GM19397 (cell line): ENCODE data around the gene PAM.
"Not testable (repeated sequence)": the region's sequence is repeated elsewhere in the genome, so short reads cannot be mapped to it uniquely, and the experiment has no call there.

Source experiments
- ATAC-seq: cut with Tn5 transposase; IDR thresholded peaks from one replicate; pipeline ENCODE4 v1.9.1; 2021; ENCODE audit warnings: mild to moderate bottlenecking, moderate library complexity; ENCODE audit not compliant: unreplicated experiment

PAM gene

DNA sequence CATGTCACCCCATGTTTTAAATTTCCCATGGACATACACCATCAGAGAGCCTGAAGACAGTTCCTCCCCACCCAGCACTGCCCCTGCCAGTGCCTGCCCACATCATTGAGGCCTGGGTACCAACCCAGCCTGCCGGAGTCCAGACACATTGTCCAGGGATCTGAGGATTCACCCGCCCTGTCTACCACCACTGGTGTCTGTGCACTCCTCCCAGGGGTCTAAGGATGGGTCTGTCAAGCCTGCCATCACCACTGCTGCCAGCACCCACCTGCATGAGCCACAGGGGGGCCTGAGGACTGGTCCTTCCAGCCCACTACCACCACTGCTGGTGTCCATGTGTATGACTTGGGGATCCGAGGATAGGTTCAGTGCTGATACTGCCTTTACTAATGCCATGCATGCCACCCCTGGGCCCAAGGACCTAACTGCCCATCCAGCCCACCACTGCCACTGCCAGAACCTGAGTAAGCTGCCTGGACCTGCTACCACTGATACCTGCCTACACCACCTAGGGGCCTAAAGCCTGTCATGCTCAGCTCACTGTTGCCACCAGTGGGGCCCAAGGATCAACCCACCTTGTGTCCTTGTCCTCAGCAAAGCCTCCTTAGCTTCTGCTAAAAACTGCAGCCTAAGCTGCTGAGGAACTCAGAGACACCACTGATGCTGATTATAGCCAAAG lies 227.0 kb downstream of the PAM start:
- no peak for ATAC-seq

DNA sequence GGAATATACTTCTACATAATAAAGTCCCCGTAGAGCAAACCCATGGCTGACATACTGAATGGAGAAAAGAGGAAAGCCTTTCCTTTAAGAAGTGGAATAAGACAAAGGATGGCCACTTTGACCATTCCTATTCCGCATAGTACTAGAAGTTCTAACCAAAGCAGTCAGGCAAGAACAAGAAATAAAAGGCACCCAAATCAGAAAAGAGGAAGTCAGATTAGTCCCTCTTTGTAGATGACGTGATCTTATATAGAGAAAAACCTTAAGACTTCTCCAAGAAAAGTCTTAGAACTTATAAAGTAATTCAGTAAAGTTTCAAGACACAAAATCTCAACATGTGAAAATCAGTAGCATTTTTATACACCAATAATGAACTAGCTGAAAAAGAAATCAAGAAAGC lies 231.0 kb downstream of the PAM start:
- ATAC-seq, result no peak

DNA sequence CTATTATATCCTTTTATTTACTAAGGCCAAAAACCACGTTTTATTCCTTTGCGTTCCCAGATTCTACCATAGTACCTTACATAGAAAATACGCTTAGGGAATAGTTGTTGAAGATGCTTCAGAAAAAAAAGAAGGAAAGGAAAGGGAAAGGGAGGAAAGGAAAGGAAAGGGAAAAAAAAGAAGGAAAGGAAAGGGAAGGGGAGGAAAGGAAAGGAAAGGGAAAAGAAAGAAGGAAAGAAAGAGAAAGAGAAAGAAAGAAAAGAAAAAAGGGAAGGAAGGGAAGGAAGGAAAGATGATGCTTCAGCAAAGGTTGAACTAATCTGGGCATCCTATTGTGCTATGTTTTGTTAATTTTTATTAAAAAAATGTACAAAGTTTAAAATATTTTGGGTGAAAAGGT lies 233.4 kb downstream of the PAM start:
- no peak for ATAC-seq

DNA sequence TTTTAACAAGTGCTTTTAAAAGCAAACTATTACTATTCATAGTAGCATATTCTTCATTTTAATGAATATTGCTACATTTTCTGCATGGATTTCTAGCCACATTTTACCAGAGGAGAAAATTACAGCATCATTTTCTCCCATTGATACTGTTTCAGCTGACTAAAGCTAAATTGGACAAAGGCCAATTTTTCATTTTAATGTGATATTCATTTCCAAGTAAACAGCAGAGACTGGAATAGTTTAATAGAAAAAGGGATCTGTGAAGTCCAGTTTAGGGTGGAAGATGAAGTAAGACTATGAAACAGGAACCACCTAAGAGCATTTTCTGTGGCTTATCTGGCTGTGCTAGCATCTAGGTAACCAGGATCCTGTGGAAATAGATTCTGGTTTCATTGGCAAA lies 236.7 kb downstream of the PAM start:
- no peak for ATAC-seq

DNA sequence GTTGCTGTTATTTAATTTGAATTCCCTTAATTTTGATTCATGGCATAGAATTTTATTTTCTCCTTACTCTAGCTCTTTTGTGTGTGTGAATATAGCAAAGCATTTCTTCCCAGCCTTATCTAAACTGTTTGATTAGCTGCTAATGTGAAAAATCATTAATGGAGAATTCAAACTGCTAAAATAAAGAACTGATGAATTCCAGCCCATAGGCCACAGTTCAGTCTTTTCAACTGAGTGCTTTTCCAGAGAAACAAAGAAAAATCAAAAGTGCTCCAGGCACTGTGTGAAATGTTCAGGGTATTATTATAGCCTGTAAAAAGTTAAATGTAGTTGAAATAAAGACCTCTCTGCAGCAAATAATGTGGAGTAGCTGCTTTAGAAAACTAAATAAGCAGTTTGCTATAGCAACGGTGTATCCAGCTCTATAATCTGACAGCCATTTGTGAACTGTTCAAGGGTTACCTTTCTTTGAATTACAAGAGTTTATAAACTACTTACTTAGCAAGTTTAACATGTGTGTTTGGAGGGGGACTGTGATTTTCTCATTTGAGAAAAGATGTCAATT lies 241.0 kb downstream of the PAM start:
- ATAC-seq, result no peak

DNA sequence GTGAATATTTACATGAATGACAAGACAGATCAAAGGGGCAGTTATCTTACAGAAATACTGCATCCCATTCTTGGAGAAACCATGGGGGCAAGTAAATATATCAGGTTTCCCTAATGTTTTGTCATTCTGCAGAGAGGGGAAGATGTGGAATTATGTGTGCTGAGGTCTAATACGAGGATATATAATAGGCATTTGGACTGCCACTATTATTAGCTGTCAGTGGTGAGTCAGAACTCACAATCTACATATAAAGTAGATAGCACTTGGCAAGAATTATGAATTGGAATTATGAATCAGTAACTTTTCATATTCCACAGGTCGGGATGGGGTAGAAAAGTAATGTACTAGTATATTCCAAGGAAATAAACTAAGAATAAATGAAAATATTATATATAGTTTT lies 243.1 kb downstream of the PAM start:
- no peak for ATAC-seq

DNA sequence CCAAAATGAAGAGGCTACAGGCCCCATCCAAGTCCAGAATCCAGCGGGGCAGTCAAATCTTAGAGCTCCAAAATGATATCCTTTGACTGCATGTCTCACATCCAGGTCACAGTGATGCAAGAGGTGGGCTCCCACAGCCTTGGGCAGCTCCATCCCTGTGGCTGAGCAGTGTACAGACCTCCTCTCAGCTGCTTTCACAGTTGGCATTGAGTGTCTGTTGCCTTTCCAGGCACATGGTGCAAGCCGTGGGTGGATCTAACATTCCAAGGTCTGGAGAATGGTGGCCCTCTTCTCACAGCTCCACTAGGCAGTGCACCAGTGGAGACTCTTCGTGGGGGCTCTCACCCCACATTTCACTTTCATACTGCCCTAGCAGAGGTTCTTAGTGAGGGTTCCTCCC lies 244.1 kb downstream of the PAM start:
- no peak for ATAC-seq

DNA sequence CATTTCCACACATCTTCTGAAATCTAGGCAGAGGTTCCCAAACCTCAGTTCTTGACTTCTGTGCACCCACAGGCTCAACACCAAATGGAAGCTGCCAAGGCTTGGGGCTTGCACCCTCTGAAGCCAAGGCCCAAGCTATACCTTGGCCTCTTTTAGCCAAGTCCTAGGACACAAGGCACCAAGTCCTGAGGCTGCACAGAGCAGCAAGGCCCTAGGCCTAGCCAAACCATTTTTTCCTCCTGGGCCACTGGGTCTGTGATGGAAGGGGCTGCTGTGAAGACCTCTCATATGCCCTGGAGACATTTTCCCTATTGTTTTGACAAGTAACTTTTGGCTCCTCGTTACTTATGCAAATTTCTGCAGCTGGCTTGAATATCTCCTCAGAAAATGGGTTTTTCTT lies 244.5 kb downstream of the PAM start:
- not testable (repeated sequence) for ATAC-seq

DNA sequence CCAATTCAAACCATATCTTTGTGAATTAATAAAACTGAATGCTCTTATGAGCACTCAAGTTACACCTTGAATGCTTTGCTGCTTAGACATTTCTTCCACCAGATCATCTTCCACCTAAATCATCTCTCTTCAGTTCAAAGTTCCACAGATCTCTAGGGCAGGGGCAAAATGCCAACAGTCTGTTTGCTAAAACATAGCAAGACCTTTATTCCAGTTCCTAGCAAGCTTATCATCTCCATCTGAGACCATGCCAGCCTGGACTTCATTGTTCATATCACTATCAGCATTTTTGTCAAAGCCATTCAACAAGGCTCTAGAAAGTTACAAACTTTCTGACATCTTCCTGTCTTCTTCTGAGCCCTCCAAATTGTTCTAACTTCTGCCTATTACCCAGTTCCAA lies 245.0 kb downstream of the PAM start:
- ATAC-seq, result no peak

DNA sequence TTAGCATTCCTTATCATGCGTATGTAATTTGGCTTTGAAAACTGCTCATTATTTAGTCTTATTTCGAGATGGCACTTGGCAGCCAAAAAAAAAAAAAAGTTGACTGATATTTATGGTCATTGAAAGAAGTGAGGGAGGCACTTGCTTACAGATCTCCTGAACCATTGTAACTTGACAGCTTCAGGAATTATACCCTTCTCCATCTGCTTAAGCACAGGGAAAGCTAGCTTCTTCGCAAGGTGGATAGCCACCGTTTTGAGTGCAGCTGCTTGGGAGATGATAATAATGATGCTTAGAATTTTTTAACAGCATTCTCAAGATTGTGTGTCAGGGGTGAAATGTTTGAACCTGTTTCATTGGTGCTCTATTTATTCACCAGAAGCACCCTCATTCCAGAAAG lies 248.8 kb downstream of the PAM start:
- no peak for ATAC-seq

DNA sequence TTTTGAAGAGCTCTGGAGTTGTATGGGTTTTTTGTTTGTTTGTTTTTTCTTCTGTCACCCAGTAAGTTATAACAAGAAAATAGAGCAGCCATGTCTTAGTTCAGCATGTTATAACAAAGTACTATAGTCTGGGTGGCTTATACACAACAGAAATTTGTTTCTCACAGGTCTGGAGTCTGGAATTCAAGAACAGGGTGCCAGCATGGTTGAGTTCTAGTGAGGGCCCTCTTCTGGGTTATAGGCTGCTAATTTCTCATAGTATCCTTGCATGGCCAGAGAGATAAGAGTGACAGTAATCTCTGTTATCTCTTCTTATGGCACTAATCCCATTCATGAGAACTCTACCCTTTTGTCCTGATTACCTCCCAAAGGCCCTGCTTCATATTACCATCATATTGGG lies 250.2 kb downstream of the PAM start:
- no peak for ATAC-seq

DNA sequence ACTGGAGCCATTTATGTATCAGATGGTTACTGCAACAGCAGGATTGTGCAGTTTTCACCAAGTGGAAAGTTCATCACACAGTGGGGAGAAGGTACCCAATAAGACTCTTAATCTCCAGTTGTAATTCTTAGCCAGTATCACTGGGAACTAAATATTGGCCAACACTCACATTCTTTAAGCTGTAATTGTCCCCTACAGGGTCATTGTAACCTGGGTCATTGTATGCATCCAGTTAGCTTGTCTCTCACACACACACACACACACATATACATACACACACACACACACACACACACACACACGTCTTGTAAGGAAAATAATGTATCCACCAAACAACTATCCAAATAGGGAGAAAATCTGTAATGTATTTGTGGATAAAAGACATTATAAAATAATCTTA lies 251.8 kb downstream of the PAM start:
- ATAC-seq, result no peak

DNA sequence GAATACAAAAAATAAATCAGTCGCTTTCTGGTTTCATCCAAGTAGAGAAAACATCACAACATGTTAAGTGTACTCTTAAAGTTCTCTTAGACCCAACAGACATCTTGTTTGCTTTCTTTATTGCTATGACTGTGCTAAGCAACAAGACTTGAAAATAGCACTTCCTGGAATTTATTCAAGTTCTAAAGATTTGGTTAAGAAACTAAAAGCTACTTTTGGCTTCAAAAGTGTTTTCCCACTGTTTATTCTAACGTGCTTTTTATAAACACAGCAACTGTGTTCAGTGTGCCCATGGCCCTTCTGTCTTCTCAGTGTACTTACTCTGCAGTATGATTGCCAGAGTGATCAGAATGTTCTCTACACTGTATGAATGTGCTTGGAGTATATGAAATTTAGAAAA lies 255.1 kb downstream of the PAM start:
- no peak for ATAC-seq

DNA sequence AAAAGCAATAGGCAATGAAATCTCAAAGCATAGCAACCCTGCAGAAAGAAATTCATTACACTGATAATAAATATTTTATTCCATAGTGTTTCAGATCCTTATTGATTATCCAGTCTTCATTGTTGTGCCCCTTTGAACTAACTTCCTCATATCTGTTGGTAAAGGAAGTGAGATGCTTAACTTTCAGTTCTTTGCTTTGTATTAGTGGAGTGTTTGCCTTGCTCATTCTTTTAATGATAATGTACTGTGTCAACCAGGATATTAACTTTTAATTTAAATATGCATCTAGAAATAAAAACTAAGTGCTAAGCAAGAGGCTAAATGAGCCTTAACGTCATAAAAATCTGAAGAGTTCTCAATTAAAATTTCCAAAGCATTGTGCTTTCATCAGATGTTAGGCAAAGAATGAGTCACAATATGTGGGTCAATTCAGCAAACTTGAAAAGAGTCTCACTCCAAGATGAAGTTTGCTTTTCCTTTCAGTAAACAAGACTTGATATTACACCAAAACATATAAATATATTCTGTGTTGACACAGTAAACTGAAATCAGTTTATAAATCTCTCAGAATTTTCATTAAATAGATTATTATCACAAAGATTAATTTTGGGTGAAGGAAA lies 258.9 kb downstream of the PAM start:
- no peak for ATAC-seq

DNA sequence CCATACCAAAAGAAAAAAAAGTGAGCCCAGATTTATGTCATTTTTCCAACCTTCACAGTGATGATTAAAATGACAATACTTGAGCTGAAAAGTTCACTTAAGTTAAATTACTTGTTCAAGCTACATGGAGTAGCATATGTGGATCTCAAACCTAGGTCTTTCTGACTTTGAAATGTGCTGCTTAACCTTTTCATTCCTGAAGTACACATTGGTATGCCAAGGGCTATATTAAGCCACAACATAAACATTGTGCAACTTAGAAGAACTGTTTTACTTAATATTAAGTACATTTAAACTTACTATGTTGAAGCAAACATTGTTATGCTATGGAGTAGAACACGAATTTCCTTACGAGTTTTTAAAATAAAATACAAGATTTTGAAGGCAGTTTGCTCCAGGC lies 259.9 kb downstream of the PAM start:
- no peak for ATAC-seq

DNA sequence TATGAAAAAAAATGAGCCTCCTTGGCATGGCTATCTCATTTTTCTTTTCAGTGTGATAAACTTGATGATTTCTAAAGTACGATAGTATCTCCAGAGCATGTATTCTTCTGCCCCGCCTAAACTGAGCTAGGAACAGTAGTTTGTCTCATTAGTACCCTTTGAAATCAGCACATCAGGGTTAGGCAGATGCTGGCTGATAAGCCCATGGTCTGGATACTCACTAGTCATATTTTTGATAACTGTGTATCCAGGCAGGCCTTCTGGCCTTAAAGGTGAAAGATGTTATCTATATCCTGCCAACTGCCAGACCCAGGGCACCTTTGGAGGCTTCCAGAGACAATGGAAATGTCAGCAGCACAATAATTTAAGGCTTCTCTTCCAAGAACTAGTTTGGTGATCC lies 261.1 kb downstream of the PAM start:
- no peak for ATAC-seq

DNA sequence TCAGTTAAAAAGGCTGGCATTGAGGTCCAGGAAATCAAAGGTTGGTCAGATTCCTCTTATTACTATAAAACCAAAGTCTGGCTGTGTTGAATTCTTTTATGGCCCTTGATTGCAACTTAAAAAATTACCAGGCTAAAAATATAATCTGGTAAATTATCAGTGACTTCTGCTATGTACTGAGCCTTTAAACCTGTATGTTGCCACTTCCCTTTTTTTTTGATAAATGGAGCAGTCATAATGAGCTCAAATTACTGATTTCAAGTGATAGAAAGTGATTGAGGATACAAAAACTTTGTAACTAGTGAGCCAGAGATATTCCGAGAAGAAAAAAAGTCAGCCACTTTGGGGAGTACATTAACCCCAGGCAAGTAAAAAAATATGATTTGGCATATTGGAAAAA lies 264.7 kb downstream of the PAM start:
- ATAC-seq, result no peak

DNA sequence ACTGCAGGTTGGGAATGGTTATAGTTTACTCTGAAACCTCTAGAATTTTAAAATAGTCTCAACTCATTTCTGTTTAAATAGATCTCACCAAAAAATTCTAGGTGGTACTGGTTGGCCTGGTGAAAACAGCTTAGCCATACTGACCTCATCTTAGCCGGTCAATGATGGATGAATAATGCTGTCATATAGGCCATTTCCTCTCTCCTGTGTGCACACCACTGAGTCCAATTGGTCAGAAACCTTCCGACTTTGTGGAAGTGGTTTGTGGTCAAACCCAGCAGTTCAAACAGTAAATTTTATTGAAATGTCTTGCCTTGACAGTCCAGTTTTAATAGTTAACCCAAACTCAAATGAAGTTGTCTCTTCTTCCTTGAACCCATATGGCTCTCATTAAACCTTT lies 266.2 kb downstream of the PAM start:
- peak; percentile 96 for ATAC-seq

DNA sequence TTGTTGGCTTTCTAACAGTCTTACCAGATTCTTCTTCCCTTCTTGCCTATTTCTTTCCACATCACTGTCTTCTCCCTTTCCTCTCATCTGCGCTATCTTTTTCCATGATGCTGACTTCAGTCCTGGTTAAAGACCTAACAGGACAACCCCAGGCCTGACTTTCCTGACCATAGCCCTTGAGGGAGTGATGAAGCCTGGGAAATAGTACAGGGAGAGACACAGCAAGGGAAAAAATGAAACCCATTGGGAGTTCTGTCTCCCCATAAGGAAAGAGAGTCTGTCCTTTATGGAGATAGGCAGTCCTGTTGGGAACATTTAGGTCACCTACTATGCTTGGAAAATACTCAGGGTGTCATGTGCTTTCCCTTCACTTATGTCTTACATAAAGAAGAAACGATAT lies 272.2 kb downstream of the PAM start:
- ATAC-seq, result no peak

DNA sequence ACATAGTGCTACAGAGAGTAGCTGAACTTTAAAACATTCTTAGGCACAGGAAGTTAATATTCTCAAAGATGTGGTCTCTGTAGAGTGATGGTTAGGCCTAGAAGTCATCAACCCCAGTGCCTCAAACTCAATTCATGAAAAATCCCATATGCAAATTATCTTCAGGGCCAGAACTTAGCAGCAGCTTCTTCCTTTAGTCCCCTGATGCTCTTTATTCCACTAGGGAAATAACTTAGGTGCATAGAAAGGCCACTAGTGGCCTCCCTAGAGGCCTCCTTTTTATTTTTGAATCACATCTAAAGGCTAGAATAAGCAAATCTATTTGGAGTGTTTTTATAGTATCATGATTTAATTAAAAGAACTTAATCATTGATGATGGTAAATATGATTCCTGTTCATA lies 276.5 kb downstream of the PAM start:
- no peak for ATAC-seq

DNA sequence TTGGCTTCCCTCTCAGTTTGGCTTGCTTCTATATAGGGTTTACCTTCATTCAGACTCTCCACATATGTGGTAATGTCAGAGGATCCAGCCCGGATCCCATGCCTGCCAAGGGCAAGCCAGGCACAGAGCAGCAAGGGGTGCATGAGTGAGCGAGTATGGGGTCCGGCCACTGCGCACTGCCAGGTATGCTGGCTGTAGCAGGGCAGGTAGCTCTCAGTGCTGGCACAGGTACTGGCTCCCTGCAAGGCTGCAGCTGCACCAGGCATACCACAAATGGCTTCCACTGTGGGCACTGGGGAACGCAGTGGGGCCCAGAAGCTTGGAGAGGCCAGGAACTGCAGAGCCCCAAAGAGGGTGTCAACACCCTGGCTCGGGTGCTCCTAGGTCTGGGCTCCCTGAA lies 278.6 kb downstream of the PAM start:
- no peak for ATAC-seq

DNA sequence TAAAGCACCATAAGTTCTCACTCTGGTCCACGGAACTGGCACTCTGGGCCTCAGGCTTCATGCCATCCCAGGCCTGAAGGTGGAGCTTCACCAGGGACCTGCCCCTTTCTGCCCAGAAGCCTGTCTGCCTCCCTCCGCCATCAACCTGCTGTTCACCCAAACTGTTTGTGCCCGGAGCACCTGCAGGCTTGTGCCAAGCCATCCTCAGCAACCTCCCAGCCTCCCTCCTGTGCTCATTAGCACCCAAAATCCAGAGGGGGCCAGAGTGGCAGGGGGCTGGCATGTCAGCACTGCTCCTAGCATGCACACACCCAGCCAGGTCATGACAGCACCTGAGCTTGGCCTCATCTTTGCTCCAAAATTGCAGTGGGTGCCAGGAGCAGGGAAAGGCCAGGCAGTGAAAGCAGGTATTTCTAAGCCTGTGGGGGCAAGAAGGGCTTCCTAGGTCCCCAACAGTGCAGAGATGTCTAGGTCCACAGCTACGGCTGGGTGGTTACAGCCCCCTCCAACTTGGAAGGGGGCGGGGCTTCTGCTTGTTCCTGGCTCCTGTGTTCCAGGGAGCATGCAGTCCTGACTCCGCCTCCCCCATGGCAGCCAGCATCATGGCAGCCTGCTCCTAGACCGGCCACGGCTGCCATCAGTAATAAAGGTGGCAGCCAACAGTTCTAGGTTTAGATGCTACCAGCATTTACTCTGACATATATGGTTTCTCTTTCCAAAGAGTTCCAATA lies 279.7 kb downstream of the PAM start:
- no peak for ATAC-seq
